ENCODE data around the gene GNAT3.

GNAT3 gene

GRCh38 chr7:80540836-80541235 lies 29.0 kb upstream of the GNAT3 start:
- DNase-seq (ENCODE audit: low spot score): no peak
- POLR2A ChIA-PET (ENCODE audit: low non-redundant PET): no interaction called here
- no peak overlapping the region for H3K27ac ChIP-seq
- CTCF ChIA-PET: no interaction called here
- TF ChIP-seq CTCF (conservative IDR thresholded peaks at IDR 0.05; ENCODE audit: low read depth): no peak

- no peak overlapping the region for H3K27ac ChIP-seq
- ChIA-PET CTCF (no interaction called here), POLR2A (ENCODE audit: low non-redundant PET) (no interaction called here)
- TF ChIP-seq CTCF (conservative IDR thresholded peaks at IDR 0.05; ENCODE audit: low read depth): no peak
- DNase-seq (ENCODE audit: low spot score): no peak
Observed at GRCh38 chr7:80537091-80537490, 25.2 kb upstream of the GNAT3 start.

GRCh38 chr7:80536426-80536825 lies 24.6 kb upstream of the GNAT3 start:
- CTCF ChIA-PET: no interaction called here
- DNase-seq (ENCODE audit: low spot score): no peak
- POLR2A ChIA-PET (ENCODE audit: low non-redundant PET): no interaction called here
- TF ChIP-seq CTCF (conservative IDR thresholded peaks at IDR 0.05; ENCODE audit: low read depth): no peak
- H3K27ac ChIP-seq: no peak overlapping the region

- CTCF ChIA-PET: interaction anchor here (0.6 kb wide), 1 partner anchor 399 kb away, joined by 3 read pairs; no protein-coding TSS in a partner anchor
- POLR2A ChIA-PET (ENCODE audit: low non-redundant PET): no interaction called here
- no peak for TF ChIP-seq CTCF (conservative IDR thresholded peaks at IDR 0.05; ENCODE audit: low read depth)
- no peak overlapping the region for H3K27ac ChIP-seq
- DNase-seq (ENCODE audit: low spot score): no peak
Observed at GRCh38 chr7:80533287-80533686, 21.4 kb upstream of the GNAT3 start.

- ChIA-PET POLR2A (ENCODE audit: low non-redundant PET) (no interaction called here), CTCF (no interaction called here)
- H3K27ac ChIP-seq: no peak overlapping the region
- DNase-seq (ENCODE audit: low spot score): no peak
- no peak for TF ChIP-seq CTCF (conservative IDR thresholded peaks at IDR 0.05; ENCODE audit: low read depth)
Observed at GRCh38 chr7:80532153-80532552, 20.3 kb upstream of the GNAT3 start.

GRCh38 chr7:80530136-80530535 lies 18.3 kb upstream of the GNAT3 start:
- H3K27ac ChIP-seq: no peak overlapping the region
- POLR2A ChIA-PET (ENCODE audit: low non-redundant PET): no interaction called here

More at GRCh38 chr7:80530136-80530535, 18.3 kb upstream of the GNAT3 start:
- no peak for DNase-seq (ENCODE audit: low spot score)
- CTCF ChIA-PET: no interaction called here
- no peak for TF ChIP-seq CTCF (conservative IDR thresholded peaks at IDR 0.05; ENCODE audit: low read depth)
